GM23338 (cell line): Measurements from ENCODE around the gene GCH1. TPM values are rescaled to one million over a fixed set of nuclear protein-coding genes. Genes with fewer than 3 reads are reported as not detected.

Source experiments
- ATAC-seq: fragments of 200-7000 bp; cut with Tn5 transposase; 3 replicates; pipeline ENCODE4 v1.9.1; 2020
- DNase-seq: peaks from one replicate; pipeline ENCODE4 v3.0.0-alpha.2; 2015; ENCODE audit warnings: low spot score
- H2AFZ ChIP-seq: fragments of 200-600 bp; sonication (generic); 2 replicates; pipeline ENCODE4 v1.8.0; 2016; ENCODE audit warnings: antibody characterized with exemption, mild to moderate bottlenecking, moderate library complexity
- H3F3A ChIP-seq: fragments of 200-600 bp; sonication (generic); replicated peaks from 2 replicates; pipeline ENCODE4 v1.8.0; 2017; ENCODE audit warnings: antibody characterized with exemption, mixed run types, low read depth
- H3K27ac ChIP-seq: fragments of 200-600 bp; sonication (generic); 2 replicates; pipeline ENCODE4 v1.6.1; 2016; ENCODE audit warnings: low read depth
- H3K27me3 ChIP-seq: fragments of 200-600 bp; sonication (generic); 2 replicates; pipeline ENCODE4 v1.8.0; 2016; ENCODE audit warnings: mild to moderate bottlenecking, mixed run types, moderate library complexity; ENCODE audit not compliant: insufficient read depth
- H3K36me3 ChIP-seq: fragments of 200-600 bp; sonication (generic); 2 replicates; pipeline ENCODE4 v1.8.0; 2016; ENCODE audit warnings: mild to moderate bottlenecking; ENCODE audit not compliant: insufficient read depth
- H3K4me1 ChIP-seq: fragments of 200-600 bp; sonication (generic); 2 replicates; pipeline ENCODE4 v1.8.0; 2016; ENCODE audit warnings: mild to moderate bottlenecking, moderate library complexity; ENCODE audit not compliant: insufficient read depth
- H3K4me2 ChIP-seq: fragments of 200-600 bp; sonication (generic); 2 replicates; pipeline ENCODE4 v1.7.1; 2017; ENCODE audit warnings: mixed run types
- H3K4me3 ChIP-seq: fragments of 200-600 bp; sonication (generic); 2 replicates; pipeline ENCODE4 v1.6.1; 2016; ENCODE audit warnings: mixed run types
- H3K79me2 ChIP-seq: fragments of 200-600 bp; sonication (generic); replicated peaks from 2 replicates; pipeline ENCODE4 v1.8.0; 2017; ENCODE audit warnings: mild to moderate bottlenecking; ENCODE audit not compliant: insufficient read depth
- H3K9me2 ChIP-seq: fragments of 200-600 bp; sonication (generic); 2 replicates; pipeline ENCODE4 v1.8.0; 2017; ENCODE audit not compliant: insufficient read depth
- H4K20me1 ChIP-seq: fragments of 200-600 bp; sonication (generic); replicated peaks from 2 replicates; pipeline ENCODE4 v1.8.0; 2017; ENCODE audit warnings: mild to moderate bottlenecking; ENCODE audit not compliant: insufficient read depth
- H3K27ac Mint-ChIP-seq: 2 replicates; pipeline ENCODE4 v1.8.0; 2020; ENCODE audit warnings: inconsistent platforms, mild to moderate bottlenecking, moderate library complexity, mixed read lengths
- H3K27me3 Mint-ChIP-seq: 3 replicates; pipeline ENCODE4 v1.8.0; 2022; ENCODE audit warnings: low read depth, mild to moderate bottlenecking, moderate library complexity, mixed read lengths, inconsistent platforms; ENCODE audit not compliant: insufficient read depth, poor library complexity
- H3K36me3 Mint-ChIP-seq: 3 replicates; pipeline ENCODE4 v1.8.0; 2021; ENCODE audit warnings: low read depth, mild to moderate bottlenecking, inconsistent platforms, moderate library complexity, mixed read lengths
- H3K4me1 Mint-ChIP-seq: 3 replicates; pipeline ENCODE4 v1.8.0; 2020; ENCODE audit warnings: mild to moderate bottlenecking, inconsistent platforms, mixed read lengths
- H3K4me3 Mint-ChIP-seq: 3 replicates; pipeline ENCODE4 v1.8.0; 2021; ENCODE audit warnings: moderate library complexity, mild to moderate bottlenecking, inconsistent platforms, mixed read lengths
- H3K9me3 Mint-ChIP-seq: 3 replicates; pipeline ENCODE4 v1.8.0; 2020; ENCODE audit warnings: moderate library complexity, mild to moderate bottlenecking, inconsistent platforms, mixed read lengths
- CREB1 ChIP-seq: fragments of 250-450 bp; sonication (Bioruptor Pico); IDR thresholded peaks from 2 replicates; pipeline ENCODE4 v1.5.0; 2020; ENCODE audit warnings: low read depth, mild to moderate bottlenecking, moderate library complexity
- CTCF ChIP-seq, 2 experiments: fragments of 200-600 bp in 1 of 2; sonication (generic) in 1 of 2; conservative IDR thresholded peaks; 2 replicates each; pipeline versions ENCODE4 v1.5.1 to v1.6.1; 2016 to 2017; ENCODE audit warnings: antibody characterized with exemption in 2 of 2, low read depth in 2 of 2, mild to moderate bottlenecking in 2 of 2, moderate library complexity in 1 of 2
- ETS1 ChIP-seq: IDR thresholded peaks from 2 replicates; pipeline ENCODE4 v1.6.1; 2016; ENCODE audit warnings: antibody characterized with exemption
- EZH2 ChIP-seq: fragments of 200-600 bp; sonication (generic); IDR thresholded peaks from one replicate; pipeline ENCODE4 v1.8.0; 2017; ENCODE audit warnings: antibody characterized with exemption, mild to moderate bottlenecking, low read depth; ENCODE audit not compliant: unreplicated experiment
- EZH2phosphoT487 ChIP-seq: fragments of 200-600 bp; sonication (generic); IDR thresholded peaks from one replicate; pipeline ENCODE4 v1.8.1; 2018; ENCODE audit warnings: antibody characterized with exemption; ENCODE audit not compliant: unreplicated experiment
- JUNB ChIP-seq: IDR thresholded peaks from one replicate; pipeline ENCODE4 v1.6.1; 2016; ENCODE audit warnings: antibody characterized with exemption; ENCODE audit not compliant: unreplicated experiment
- NANOG ChIP-seq: IDR thresholded peaks from 2 replicates; pipeline ENCODE4 v1.6.1; 2016; ENCODE audit warnings: antibody characterized with exemption, borderline replicate concordance
- POLR2AphosphoS5 ChIP-seq: IDR thresholded peaks from 2 replicates; pipeline ENCODE4 v1.6.1; 2016; ENCODE audit warnings: antibody characterized with exemption, low read depth
- REST ChIP-seq: IDR thresholded peaks from one replicate; pipeline ENCODE4 v1.6.1; 2018; ENCODE audit warnings: antibody characterized with exemption; ENCODE audit not compliant: unreplicated experiment
- STAT1 ChIP-seq: IDR thresholded peaks from one replicate; pipeline ENCODE4 v1.6.1; 2016; ENCODE audit warnings: antibody characterized with exemption; ENCODE audit not compliant: unreplicated experiment
- ZNF114 ChIP-seq: fragments of 250-450 bp; sonication (Bioruptor Pico); IDR thresholded peaks from 2 replicates; pipeline ENCODE4 v1.5.0; 2020; ENCODE audit warnings: mild to moderate bottlenecking, moderate library complexity
- ZNF331 ChIP-seq: fragments of 250-450 bp; sonication (Bioruptor Pico); IDR thresholded peaks from 2 replicates; pipeline ENCODE4 v1.5.0; 2020; ENCODE audit warnings: low read depth, mild to moderate bottlenecking, moderate library complexity
- ZNF462 ChIP-seq: fragments of 250-450 bp; sonication (Bioruptor Pico); IDR thresholded peaks from 2 replicates; pipeline ENCODE4 v1.5.0; 2020; ENCODE audit warnings: mild to moderate bottlenecking, moderate library complexity
- polyA plus RNA-seq: library from polyadenylated mRNA; unstranded; fragments of >200 nt; fragmentation: Nextera tagmentation; extraction: Ambion mirVana; gene quantifications from 2 replicates; pipeline ENCODE4 v1.2.1, GENCODE V29; 2016
- total RNA-seq: library from RNA; depleted of rRNA; stranded (reverse); fragments of >200 nt; shearing (Covaris generic); gene quantifications from 2 replicates; pipeline ENCODE4 v1.2.3, GENCODE V29; 2014

The GCH1 gene
- total and polyA plus RNA-seq, 2 experiments from 2014 or later = 8.7 to 15.0 TPM

- H3K4me1 Mint-ChIP-seq = no peaks in the 10 kb centered on the region
- Histone ChIP-seq H3F3A (no peaks in the 10 kb centered on the region), H3K27ac (no peak overlapping the region), H3K4me2 (no peak overlapping the region), H3K4me1 (no peaks in the 10 kb centered on the region), H4K20me1 (no peaks in the 10 kb centered on the region), H3K4me3 (no peak overlapping the region), H3K9me2 (no peaks in the 10 kb centered on the region), H2AFZ (no peak overlapping the region), H3K36me3 (no peaks in the 10 kb centered on the region), H3K27me3 (no peaks in the 10 kb centered on the region), H3K79me2 (no peaks in the 10 kb centered on the region)
- H3K36me3 Mint-ChIP-seq = no peaks in the 10 kb centered on the region
- peaks cover 10% of the 10 kb centered on the region for H3K27me3 Mint-ChIP-seq
- no peak overlapping the region for H3K27ac Mint-ChIP-seq
- TF ChIP-seq CREB1 (CRISPR knock-in tag) (no peak), ETS1 (no peak), EZH2phosphoT487 (no peak), NANOG (no peak), CTCF (conservative IDR thresholded peaks at IDR 0.05; ENCODE audit: low read depth in 2 of 2) (no peak), POLR2AphosphoS5 (no peak), ZNF462 (CRISPR knock-in tag) (no peak), STAT1 (no peak), JUNB (no peak), REST (no peak), EZH2 (no peak), ZNF114 (CRISPR knock-in tag) (no peak), ZNF331 (CRISPR knock-in tag) (no peak)
- H3K4me3 Mint-ChIP-seq = no peak overlapping the region
- H3K9me3 Mint-ChIP-seq = no peaks in the 10 kb centered on the region
- ATAC-seq (no peak), DNase-seq (no peak)
Measured at GRCh38 chr14:54813081-54813480, 89.5 kb downstream of the GCH1 start.
